ENCODE measurements around the gene BRSK1. TPM values are rescaled to one million over a fixed set of nuclear protein-coding genes. Genes with fewer than 3 reads are reported as not detected.

The BRSK1 gene
- total and polyA plus RNA-seq, 2 of the 13 experiments (the other 11 are each of a cell fraction or from before 2014, with no cell fraction given): 0.18 to 1.2 TPM

DNA sequence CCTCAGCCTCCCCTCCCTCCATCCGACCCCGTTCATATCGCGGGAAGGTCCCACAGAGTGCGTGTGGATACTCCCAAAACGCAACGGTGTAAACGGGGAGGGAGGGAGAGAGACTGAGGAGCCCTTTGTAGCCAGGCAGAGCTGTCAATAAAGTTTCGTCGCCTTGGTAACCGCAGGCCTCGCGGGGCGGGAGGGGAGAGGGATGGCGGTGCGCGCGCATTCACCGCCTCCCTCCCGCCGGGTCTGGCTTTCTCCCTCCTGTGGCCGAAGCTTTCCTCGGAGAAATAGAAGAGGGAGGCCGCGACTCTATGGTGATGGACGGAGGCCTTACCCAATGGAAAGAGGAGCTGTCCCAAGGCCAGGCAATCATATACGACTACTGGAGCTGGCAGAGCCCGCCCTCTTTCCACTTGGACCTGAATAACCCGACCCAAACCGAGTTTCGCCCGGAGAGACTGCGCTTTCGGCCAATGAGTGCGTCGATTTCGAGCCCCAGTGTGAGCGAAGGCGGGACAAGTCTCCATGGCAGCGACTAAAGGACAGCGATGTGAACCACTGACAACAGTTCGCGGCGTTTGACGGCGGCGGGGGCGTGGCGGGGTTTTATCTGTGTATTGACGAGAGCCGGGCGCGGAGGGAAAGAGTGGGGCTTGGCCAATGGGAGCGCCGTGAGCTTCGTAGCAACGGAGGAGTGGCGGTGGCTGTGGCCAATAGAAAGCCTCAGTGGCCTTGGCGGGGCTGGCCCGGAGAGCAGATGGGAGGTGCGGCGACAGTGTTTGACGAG lies 55.5 kb downstream of the BRSK1 start, which contains the start of gene KMT5C (continued):
- TF ChIP-seq, protein P1, sequence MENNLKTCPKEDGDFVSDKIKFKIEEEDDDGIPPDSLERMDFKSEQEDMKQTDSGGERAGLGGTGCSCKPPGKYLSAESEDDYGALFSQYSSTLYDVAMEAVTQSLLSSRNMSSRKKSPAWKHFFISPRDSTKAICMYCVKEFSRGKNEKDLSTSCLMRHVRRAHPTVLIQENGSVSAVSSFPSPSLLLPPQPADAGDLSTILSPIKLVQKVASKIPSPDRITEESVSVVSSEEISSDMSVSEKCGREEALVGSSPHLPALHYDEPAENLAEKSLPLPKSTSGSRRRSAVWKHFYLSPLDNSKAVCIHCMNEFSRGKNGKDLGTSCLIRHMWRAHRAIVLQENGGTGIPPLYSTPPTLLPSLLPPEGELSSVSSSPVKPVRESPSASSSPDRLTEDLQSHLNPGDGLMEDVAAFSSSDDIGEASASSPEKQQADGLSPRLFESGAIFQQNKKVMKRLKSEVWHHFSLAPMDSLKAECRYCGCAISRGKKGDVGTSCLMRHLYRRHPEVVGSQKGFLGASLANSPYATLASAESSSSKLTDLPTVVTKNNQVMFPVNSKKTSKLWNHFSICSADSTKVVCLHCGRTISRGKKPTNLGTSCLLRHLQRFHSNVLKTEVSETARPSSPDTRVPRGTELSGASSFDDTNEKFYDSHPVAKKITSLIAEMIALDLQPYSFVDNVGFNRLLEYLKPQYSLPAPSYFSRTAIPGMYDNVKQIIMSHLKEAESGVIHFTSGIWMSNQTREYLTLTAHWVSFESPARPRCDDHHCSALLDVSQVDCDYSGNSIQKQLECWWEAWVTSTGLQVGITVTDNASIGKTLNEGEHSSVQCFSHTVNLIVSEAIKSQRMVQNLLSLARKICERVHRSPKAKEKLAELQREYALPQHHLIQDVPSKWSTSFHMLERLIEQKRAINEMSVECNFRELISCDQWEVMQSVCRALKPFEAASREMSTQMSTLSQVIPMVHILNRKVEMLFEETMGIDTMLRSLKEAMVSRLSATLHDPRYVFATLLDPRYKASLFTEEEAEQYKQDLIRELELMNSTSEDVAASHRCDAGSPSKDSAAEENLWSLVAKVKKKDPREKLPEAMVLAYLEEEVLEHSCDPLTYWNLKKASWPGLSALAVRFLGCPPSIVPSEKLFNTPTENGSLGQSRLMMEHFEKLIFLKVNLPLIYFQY (CRISPR knock-in tag; IDR thresholded peaks at IDR 0.05; ENCODE audit: borderline replicate concordance): peak; percentile 98
- TF ChIP-seq KLF6 (CRISPR knock-in tag; IDR thresholded peaks at IDR 0.05) (peak; percentile 46; the same call in 1 of the 2 replicates), TFDP1 (CRISPR knock-in tag; IDR thresholded peaks at IDR 0.05; ENCODE audit: borderline replicate concordance) (peak; percentile 69), MEIS1 (CRISPR knock-in tag; IDR thresholded peaks at IDR 0.05; ENCODE audit: borderline replicate concordance) (peak; percentile 82; the same call in 1 of the 2 replicates), ZBTB8A (CRISPR knock-in tag; IDR thresholded peaks at IDR 0.05; ENCODE audit: borderline replicate concordance, low read depth) (no peak), SMYD3 (CRISPR knock-in tag; IDR thresholded peaks at IDR 0.05) (0 out of 2 replicates have a peak, but pooled peaks have one; percentile 16), MIER2 (CRISPR knock-in tag; IDR thresholded peaks at IDR 0.05) (no peak), MAZ (IDR thresholded peaks at IDR 0.05; ENCODE audit: borderline replicate concordance, low read depth, low read length) (peak; percentile 93), MAZ (CRISPR knock-in tag; IDR thresholded peaks at IDR 0.05; ENCODE audit: low read depth) (peak; percentile 80; the same call in 1 of the 2 replicates), GTF2F1 (IDR thresholded peaks at IDR 0.05; ENCODE audit: low read length) (0 out of 2 replicates have a peak, but pooled peaks have one; percentile 47), SPEN (CRISPR knock-in tag; IDR thresholded peaks at IDR 0.05; ENCODE audit: low read depth) (peak; percentile 52; the same call in 1 of the 2 replicates), KMT2B (CRISPR knock-in tag; IDR thresholded peaks at IDR 0.05) (0 out of 2 replicates have a peak, but pooled peaks have one; percentile 35), FOXC1 (CRISPR knock-in tag; IDR thresholded peaks at IDR 0.05; ENCODE audit: borderline replicate concordance) (0 out of 2 replicates have a peak, but pooled peaks have one; percentile 23), ZNF749 (CRISPR knock-in tag; IDR thresholded peaks at IDR 0.05; ENCODE audit: borderline replicate concordance) (no peak), PBX2 (CRISPR knock-in tag; IDR thresholded peaks at IDR 0.05) (peak; percentile 94), ZNF232 (CRISPR knock-in tag; IDR thresholded peaks at IDR 0.05; ENCODE audit: borderline replicate concordance) (0 out of 2 replicates have a peak, but pooled peaks have one; percentile 59), MYC (CRISPR knock-in tag; IDR thresholded peaks at IDR 0.05; ENCODE audit: borderline replicate concordance) (peak; percentile 42; the same call in 1 of the 2 replicates)
- TF ChIP-seq, protein P2, sequence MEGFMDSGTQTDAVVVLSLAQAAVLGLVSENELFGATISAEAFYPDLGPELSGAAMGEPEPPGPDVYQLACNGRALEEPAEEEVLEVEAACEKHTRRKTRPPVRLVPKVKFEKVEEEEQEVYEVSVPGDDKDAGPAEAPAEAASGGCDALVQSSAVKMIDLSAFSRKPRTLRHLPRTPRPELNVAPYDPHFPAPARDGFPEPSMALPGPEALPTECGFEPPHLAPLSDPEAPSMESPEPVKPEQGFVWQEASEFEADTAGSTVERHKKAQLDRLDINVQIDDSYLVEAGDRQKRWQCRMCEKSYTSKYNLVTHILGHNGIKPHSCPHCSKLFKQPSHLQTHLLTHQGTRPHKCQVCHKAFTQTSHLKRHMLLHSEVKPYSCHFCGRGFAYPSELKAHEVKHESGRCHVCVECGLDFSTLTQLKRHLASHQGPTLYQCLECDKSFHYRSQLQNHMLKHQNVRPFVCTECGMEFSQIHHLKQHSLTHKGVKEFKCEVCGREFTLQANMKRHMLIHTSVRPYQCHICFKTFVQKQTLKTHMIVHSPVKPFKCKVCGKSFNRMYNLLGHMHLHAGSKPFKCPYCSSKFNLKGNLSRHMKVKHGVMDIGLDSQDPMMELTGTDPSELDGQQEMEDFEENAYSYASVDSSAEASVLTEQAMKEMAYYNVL (CRISPR knock-in tag; IDR thresholded peaks at IDR 0.05; ENCODE audit: borderline replicate concordance): 0 out of 2 replicates have a peak, but pooled peaks have one; percentile 37
